Raji (cell line): ENCODE data around the gene FTCD.

Source experiments
- POLR2A ChIP-seq: IDR thresholded peaks from 2 replicates; pipeline ENCODE4 v1.6.1; 2011; ENCODE audit warnings: low read depth, low read length, control low read depth; ENCODE audit not compliant: insufficient read depth

The FTCD gene

DNA sequence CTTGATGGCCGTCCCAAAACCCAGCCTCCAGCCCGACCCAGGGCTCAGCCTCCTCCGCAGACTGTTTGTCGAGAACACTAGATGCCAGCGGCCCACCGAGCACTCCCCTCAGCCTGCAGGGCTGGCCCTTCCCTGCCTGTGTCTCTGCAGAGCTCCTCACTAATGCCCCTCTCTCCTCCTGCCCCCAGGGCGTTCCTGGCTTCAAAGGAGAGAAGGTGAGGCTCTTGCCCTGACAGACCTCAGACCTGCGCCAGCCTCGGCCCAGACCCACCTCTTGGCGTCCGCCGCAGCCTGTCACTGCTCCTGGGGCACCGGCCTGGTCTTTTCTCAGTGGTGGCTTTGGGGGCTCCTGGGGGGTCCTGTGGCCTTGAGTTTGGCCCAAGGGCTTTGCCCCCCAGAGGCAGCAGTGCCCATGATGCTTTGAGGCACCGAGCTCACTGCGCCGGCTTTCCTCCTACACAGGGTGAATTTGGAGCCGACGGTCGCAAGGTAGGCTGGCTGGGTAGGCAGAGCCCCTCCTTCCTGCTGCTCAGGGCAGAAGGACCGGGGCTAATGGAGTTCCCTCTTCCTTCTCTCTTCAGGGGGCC is 39.1 kb downstream of the FTCD start:
- TF ChIP-seq POLR2A, result no peak

GRCh38 chr21:46115441-46116188 is 39.8 kb downstream of the FTCD start:
- TF ChIP-seq POLR2A, result no peak

DNA sequence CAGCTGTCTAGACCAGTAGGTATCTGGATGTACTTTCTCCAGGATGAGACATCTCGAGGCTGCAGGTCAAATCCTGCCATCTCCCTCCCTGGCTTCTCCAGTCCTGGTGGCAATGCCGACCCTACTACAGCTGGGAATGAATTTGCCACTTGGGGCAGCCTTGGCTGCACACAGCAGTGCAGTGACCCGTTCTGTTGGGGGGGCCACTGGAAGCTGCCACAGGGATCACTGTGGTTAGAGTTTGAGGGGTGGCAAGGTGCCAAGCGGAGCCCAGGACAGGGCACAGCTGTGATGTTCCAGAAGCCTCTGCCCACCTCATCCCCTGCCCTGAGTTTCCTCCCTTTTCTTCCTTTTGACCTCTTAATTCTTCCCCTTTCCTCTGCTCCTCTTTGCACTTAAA is 40.4 kb downstream of the FTCD start:
- no peak for TF ChIP-seq POLR2A

GRCh38 chr21:46113497-46114176 is 41.7 kb downstream of the FTCD start:
- TF ChIP-seq POLR2A, result no peak

- TF ChIP-seq POLR2A, result no peak
Observed at GRCh38 chr21:46112725-46113215, 42.6 kb downstream of the FTCD start.

DNA sequence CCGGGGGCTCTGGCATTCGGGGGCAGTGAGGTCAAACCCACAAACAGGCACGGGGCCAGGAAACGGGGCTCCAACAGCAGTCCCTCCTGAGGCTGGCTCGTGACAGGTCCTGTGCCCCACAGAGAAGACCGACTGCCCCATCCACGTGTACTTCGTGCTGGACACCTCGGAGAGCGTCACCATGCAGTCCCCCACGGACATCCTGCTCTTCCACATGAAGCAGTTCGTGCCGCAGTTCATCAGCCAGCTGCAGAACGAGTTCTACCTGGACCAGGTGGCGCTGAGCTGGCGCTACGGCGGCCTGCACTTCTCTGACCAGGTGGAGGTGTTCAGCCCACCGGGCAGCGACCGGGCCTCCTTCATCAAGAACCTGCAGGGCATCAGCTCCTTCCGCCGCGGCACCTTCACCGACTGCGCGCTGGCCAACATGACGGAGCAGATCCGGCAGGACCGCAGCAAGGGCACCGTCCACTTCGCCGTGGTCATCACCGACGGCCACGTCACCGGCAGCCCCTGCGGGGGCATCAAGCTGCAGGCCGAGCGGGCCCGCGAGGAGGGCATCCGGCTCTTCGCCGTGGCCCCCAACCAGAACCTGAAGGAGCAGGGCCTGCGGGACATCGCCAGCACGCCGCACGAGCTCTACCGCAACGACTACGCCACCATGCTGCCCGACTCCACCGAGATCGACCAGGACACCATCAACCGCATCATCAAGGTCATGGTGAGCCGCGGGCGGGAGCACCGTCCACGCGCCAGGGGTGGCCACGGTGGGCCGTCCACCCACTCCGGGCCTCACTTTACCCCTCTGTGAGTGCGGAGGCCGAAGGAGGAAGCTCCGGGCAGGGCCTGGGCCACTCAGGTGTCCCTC is 43.3 kb downstream of the FTCD start:
- no peak for TF ChIP-seq POLR2A

DNA sequence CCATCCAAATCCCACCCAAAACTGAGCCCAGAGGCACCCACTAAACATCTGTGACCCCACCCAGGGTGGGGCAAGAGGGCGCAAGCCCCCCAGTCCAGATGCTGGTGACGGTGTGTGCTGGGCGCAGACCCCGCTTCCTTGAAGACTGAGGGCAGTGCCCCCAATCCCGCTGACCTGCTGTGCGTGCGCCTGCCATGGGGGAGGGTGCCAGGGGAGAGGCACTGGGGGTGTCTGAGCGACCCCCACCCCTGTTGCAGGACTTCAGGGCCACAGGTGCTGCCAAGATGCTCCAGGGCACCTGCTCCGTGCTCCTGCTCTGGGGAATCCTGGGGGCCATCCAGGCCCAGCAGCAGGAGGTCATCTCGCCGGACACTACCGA is 44.2 kb downstream of the FTCD start:
- TF ChIP-seq POLR2A, result no peak

DNA sequence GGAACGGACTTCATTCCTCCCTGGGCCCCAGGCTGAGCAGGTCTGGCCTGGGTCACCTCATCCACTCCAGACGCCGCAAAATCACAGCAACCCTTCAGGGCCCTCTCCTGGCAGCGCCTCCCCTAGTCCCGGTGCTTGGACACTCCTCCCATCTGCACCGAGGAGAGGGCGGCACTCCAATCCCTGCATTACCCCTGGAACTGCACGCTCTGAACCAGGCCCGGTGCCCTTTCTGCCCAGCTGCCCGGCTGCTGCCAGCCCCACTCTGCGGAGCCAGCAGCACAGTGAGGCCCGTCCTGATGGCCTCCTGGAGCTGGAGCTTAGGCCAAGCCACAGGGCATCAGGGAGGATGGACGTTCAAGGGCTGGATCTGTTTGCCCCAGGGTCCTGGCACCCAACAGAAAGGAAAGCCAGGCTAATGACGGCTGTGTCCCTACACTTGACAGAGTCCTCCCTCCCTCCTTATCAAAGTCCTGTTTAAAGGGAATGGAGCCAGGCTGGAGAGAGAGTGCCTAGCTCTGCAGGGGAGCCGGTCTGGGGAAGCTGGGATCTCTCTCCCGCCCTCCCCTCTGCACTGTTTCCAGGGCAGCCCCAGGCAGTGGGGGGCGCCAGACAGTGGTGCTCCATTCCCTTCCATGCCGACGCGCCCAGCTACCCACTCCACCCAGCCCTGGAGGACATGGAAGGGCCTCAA is 44.7 kb downstream of the FTCD start:
- no peak for TF ChIP-seq POLR2A

- no peak for TF ChIP-seq POLR2A
Observed at GRCh38 chr21:46109313-46110221, 45.8 kb downstream of the FTCD start.

GRCh38 chr21:46108827-46109312 is 46.5 kb downstream of the FTCD start:
- no peak for TF ChIP-seq POLR2A

DNA sequence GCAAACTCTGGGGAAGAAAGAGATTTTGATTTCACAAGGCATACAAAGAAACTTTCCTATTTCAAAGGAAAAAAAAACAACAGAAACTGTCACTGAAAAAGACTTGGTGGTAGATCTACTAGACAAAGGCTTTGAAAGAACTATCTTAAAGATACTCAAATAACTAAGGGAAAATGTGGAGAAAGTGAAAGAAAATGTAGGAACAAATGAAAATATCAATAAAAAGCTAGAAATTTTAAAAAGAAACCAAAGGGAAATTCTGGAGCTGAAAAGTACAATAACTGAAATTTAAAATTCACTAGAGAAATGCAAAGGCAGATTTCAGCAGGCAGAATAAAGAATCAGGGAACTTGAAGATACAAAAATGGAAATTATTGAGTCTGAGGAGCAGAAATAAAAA is 51.3 kb downstream of the FTCD start:
- no peak for TF ChIP-seq POLR2A

DNA sequence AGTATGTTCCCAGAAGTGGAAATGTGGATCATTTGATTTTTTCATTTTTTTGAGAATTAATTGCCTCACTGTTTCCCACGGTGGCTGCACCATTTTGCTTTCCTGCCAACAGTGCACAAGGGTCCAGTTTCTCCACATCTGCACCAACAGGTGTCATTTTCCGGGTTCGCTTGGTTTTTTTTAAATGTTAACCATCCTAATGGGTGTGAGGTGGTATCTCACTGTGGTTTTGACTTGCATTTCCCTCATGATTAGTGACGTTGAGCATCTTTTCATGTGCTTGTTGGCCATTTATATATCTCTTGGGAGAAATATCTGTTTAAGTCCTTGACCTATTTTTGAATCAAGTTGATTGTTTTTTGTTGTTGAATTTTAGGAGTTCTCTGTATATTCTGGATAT is 54.5 kb downstream of the FTCD start:
- TF ChIP-seq POLR2A, result no peak

GRCh38 chr21:46100426-46100825 is 55.0 kb downstream of the FTCD start:
- TF ChIP-seq POLR2A, result no peak
